Measurements from ENCODE around the gene CHI3L2. TPM values are rescaled to one million over a fixed set of nuclear protein-coding genes. Genes with fewer than 3 reads are reported as not detected.
"Not testable (repeated sequence)": the region's sequence is repeated elsewhere in the genome, so short reads cannot be mapped to it uniquely, and the experiment has no call there.

The CHI3L2 gene
- total RNA-seq, 1 donor from 2014 or later, result 1.6 TPM

GRCh38 chr1:111202366-111202706 lies 25.2 kb upstream of the CHI3L2 start:
- no peak for DNase-seq (ENCODE audit: low read depth)

DNA sequence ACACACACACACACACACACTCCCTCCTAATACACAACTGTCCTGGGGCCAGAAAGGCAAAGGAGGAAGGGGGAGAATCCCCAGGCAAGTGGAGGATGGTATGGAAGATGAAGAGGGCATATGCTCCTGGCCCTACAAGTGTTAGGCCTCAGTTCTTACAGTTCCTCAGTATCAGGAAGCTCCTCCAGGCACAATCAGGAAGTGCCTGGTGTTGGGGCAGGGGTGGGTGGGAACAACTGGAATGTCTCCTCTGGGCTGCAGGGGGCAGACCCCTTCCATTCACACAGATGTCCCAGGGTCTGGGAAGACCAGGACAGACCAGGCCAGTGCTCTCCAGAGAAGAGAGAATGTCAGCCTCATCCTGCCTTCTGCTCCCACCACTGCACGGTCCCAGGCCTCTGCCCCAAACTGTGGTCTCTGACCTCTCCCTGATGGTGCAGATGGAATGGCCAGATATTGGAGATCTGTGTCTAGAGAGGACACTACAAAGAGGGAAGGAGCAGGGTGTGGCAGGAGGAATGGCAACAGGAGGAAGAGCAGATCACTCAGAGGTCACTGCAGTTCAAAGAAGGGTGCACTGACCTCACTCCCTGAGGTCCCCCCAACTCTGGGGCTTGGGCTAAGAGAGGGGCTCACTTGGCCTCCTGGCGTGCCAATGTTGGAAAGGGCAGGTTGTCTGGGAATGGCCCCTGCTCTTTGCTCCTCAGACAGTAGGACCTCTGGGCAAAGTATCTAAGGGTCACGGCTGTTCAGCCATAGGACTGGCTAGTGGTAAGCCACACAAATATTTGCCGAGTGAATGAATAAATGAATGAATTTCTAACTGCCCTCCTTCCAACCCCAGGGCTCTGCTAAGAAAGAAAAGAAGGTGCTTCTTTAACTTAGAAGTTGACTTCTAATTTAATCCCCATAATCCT lies 24.5 kb upstream of the CHI3L2 start:
- peak; percentile 70 for DNase-seq (ENCODE audit: low read depth)

- peak; percentile 69 for DNase-seq (ENCODE audit: low read depth)
Measured at GRCh38 chr1:111203681-111204200, 23.8 kb upstream of the CHI3L2 start.

DNA sequence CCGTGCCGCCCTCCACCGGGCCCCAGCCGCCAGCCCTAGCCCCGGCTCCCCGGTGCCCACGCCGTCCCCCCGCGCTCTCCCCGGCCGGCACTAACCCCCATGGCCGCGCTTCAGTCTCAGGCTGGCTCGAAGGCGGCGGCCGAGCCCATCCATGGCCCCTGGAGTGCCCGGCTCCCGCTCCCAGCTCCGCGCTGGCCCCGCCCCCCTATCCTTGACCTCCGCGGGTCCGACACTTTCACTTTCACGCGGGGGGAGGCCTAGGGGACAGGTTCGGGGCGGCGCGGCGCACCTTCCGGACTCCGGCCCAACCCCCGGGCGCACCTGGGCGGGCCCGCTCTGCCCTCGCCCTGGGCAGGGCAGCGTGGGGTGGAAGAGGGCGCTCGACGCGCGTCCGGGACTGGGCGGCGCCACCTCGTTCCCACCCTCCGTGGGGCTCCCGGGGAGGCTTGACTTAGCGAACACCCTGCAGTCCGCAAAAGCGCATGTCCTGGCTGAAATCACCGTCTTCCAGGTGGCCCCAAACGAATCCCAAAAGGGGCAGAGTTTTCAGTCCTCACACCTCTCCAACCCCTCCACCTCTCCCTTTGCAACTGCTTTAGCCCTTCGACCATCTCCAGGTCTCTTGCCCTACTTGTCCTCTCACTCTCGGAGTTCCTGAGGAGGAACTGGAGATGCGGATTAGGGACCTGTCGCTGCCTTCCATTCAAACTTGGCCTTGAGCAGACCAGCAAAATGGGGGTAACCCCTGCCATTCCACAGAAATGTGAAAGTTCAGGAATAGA lies 23.1 kb upstream of the CHI3L2 start:
- no peak for DNase-seq (ENCODE audit: low read depth)

DNA sequence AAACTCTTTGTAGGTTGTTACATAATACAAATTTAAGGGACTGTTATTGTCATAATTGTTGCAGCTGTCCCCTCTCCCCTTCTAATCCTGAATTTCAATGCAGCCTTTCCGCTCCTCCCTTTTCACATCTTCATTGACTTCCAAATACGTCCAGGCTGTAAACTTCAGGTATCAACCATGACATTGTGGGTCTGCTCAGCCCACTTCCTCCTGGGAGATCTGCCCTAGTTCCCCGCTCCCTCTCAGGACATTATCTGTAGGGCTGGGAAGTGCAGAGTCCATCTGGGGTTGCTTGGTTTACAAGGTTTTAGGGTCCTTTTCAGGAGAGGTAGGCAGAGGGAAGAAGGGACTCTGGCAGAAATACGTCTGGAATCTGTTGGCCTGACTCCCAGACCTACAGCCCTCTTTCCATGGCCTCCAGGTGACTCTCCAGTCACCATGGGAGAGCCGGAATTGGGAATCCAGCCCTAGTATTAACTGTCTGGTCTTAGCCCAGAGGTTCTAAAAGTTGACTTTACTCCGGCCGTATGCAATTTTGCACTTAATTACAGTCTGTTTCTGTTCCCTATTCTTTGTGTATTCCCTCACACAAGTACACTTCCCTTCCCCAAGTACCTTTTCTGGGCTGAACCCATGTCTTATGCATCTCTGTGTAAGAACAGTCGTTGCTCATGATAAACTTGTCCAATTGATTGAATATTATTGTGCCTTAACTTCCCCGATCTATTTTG lies 22.4 kb upstream of the CHI3L2 start:
- DNase-seq (ENCODE audit: low read depth), result no peak

DNA sequence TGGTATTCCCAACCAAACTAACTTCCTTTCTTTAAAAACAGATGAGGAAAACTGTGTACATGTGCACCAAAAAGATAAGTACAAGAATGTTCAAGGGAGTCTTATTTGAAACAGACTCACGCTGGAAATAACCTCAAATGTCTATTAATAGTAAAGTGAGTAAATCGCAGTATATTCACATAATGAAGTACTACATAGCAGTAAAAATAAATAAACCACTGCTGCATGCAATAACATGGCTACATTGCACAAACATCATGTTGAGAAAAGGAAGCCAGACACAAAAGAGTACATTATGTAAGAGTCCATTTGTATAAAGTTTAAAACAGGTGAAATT lies 21.8 kb upstream of the CHI3L2 start:
- DNase-seq (ENCODE audit: low read depth), result no peak

GRCh38 chr1:111208921-111209320 lies 18.6 kb upstream of the CHI3L2 start:
- DNase-seq (ENCODE audit: low read depth), result no peak

GRCh38 chr1:111209622-111210021 lies 17.9 kb upstream of the CHI3L2 start:
- DNase-seq (ENCODE audit: low read depth), result no peak

- DNase-seq (ENCODE audit: low read depth), result no peak
Measured at GRCh38 chr1:111211921-111212320, 15.6 kb upstream of the CHI3L2 start.

- no peak for DNase-seq (ENCODE audit: low read depth)
Measured at GRCh38 chr1:111212634-111213335, 14.7 kb upstream of the CHI3L2 start.

DNA sequence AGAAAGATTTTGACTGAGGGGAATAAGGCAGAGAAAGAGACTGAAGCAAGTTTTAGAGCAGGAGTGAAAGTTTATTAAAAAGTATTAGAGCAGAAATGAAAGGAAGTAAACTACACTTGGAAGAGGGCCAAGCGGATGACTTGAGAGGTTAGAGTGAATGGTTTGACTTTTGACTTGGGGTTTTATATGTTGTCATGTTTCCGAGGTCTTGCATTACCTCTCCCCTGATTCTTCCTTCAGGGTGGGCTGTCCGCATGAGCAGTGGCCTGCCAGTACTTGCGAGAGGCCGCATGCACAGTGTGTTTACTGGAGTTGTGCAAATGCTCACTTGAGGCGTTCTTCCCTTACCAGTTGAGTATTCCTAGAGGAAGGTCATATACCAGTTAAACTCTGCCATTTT lies 14.1 kb upstream of the CHI3L2 start:
- no peak for DNase-seq (ENCODE audit: low read depth)

DNA sequence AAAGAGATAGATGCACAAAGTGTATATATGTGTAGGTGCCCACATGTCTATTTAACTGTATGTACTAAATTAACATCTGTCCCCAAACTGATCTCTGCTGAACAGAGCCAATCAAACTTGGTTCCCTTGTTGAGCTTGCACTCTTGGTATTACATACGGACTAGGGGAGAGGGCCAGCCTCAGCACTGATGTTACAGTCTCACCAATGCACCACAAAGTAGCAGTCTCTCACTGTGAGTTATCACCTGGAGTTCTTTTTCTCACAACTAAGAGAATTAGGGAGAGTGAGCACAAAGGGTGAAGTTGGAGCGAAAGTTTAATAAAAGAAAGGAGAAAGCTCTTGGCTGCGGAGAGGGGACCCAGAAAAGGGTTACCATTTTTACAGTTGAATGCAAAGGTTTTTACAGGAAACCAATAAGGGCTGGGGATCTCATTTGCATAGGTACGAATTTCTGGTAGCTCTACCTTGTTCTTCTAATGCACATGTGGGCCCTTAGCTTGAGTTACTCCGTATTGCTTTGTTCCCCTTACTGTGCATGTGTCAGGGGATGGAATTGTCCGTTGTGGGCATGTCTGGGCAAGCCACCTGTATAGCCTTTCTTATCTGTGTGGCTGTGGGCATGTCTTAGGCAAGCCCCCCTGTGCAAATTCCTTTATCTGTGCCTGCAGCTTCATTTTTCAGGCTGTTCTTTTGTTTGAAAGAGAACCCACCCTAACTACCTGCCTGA lies 13.3 kb upstream of the CHI3L2 start:
- DNase-seq (ENCODE audit: low read depth), result no peak

DNA sequence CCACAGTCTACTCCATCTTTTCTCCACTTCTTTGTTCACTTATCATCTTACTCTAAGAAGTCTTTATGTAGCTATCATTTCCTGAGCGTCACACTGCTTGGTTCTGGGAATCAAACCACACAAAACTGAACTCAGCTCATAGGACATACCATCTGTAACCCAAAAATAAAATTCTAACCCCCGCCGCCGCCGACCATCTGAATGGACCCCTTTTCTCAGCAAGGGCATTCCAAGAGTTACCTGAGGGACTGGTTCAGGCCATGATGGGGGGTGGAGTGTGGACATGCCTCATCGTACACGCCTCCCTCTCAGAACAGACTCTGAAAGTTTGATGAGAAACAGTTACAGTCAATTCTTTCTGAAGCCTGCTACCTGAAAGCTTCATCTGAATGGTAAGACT lies 12.6 kb upstream of the CHI3L2 start:
- DNase-seq (ENCODE audit: low read depth), result no peak

- DNase-seq (ENCODE audit: low read depth), result not testable (repeated sequence)
Measured at GRCh38 chr1:111215285-111215684, 12.2 kb upstream of the CHI3L2 start.

GRCh38 chr1:111216751-111217150 lies 10.8 kb upstream of the CHI3L2 start:
- no peak for DNase-seq (ENCODE audit: low read depth)

GRCh38 chr1:111217183-111217910 lies 10.2 kb upstream of the CHI3L2 start:
- DNase-seq (ENCODE audit: low read depth), result no peak

- DNase-seq (ENCODE audit: low read depth), result no peak
Measured at GRCh38 chr1:111218701-111219556, 8.6 kb upstream of the CHI3L2 start.

- DNase-seq (ENCODE audit: low read depth), result no peak
Measured at GRCh38 chr1:111219557-111220286, 7.8 kb upstream of the CHI3L2 start.
